Caco-2 (cell line): ENCODE measurements around the gene PGS1. TPM values are rescaled to one million over a fixed set of nuclear protein-coding genes. Genes with fewer than 3 reads are reported as not detected.

Experiments
- BruUV-seq: library from RNA; stranded (reverse); fragments of 400-500 nt; replicated peaks from 2 replicates; lab custom pipeline; 2021; lab: Mats Ljungman, UMichigan
- CTCF ChIA-PET: fragments of 300-600 bp; sonication (Branson Sonifier 250); formaldehyde crosslinking; loops from one replicate; lab custom pipeline; 2022; ENCODE audit warnings: antibody characterized with exemption; lab: Charles Lee
- POLR2A ChIA-PET: fragments of 300-600 bp; sonication (Branson Sonifier 250); formaldehyde crosslinking; loops from one replicate; lab custom pipeline; 2022; ENCODE audit warnings: antibody characterized with exemption; lab: Charles Lee
- DNase-seq, 2 experiments: peaks; one replicate each; pipeline versions ENCODE4 v3.0.0 to v3.0.0-alpha.2; 2020 to 2022
- H3K27me3 ChIP-seq: replicated peaks from 2 replicates; pipeline ENCODE4 v1.6.0; 2011; ENCODE audit warnings: low read length; ENCODE audit not compliant: control insufficient read depth, insufficient read depth
- H3K36me3 ChIP-seq: 2 replicates; pipeline ENCODE4 v1.5.1; 2011; ENCODE audit warnings: low read length; ENCODE audit not compliant: control insufficient read depth, insufficient read depth
- H3K4me1 ChIP-seq: fragments of 250-450 bp; sonication (Bioruptor Pico); 2 replicates; pipeline ENCODE4 v1.5.1; 2020; ENCODE audit warnings: mild to moderate bottlenecking
- H3K4me3 ChIP-seq: 2 replicates; pipeline ENCODE4 v1.5.1; 2011; ENCODE audit warnings: low read depth, mild to moderate bottlenecking, control low read depth, low read length
- H3K9me3 ChIP-seq: fragments of 250-450 bp; sonication (Bioruptor Pico); 2 replicates; pipeline ENCODE4 v1.5.1; 2020; ENCODE audit warnings: mild to moderate bottlenecking, moderate library complexity
- H3K27ac Mint-ChIP-seq: one replicate; pipeline ENCODE4 v1.8.0; 2022; ENCODE audit warnings: mixed read lengths; ENCODE audit not compliant: unreplicated experiment
- H3K27me3 Mint-ChIP-seq: one replicate; pipeline ENCODE4 v1.8.0; 2022; ENCODE audit warnings: mixed read lengths; ENCODE audit not compliant: insufficient read depth, unreplicated experiment
- H3K36me3 Mint-ChIP-seq: one replicate; pipeline ENCODE4 v1.8.0; 2022; ENCODE audit warnings: mild to moderate bottlenecking, mixed read lengths; ENCODE audit not compliant: insufficient read depth, unreplicated experiment
- H3K4me1 Mint-ChIP-seq: one replicate; pipeline ENCODE4 v1.8.0; 2022; ENCODE audit warnings: low read depth, mixed read lengths; ENCODE audit not compliant: unreplicated experiment
- H3K4me3 Mint-ChIP-seq: one replicate; pipeline ENCODE4 v1.8.0; 2022; ENCODE audit warnings: mild to moderate bottlenecking, moderate library complexity, mixed read lengths; ENCODE audit not compliant: unreplicated experiment
- H3K9me3 Mint-ChIP-seq: one replicate; pipeline ENCODE4 v1.8.0; 2022; ENCODE audit warnings: mixed read lengths; ENCODE audit not compliant: unreplicated experiment
- CTCF ChIP-seq, 2 experiments: fragments of 200-600 bp in 1 of 2; IDR thresholded peaks; 1 replicate in 1 of 2; 2 replicates in 1 of 2; pipeline versions ENCODE4 v1.5.1 to v1.8.0; 2011 to 2022; ENCODE audit warnings: antibody characterized with exemption in 1 of 2, control low read depth in 1 of 2, inconsistent platforms in 1 of 2, low read depth in 1 of 2, low read length in 1 of 2, mild to moderate bottlenecking in 1 of 2, moderate library complexity in 1 of 2; ENCODE audit not compliant: insufficient read depth in 1 of 2, severe bottlenecking in 1 of 2, unreplicated experiment in 1 of 2
- intact Hi-C: fragments of 100-400 bp; cut with micrococcal nuclease; formaldehyde crosslinking; loops from one replicate; pipeline ENCODE4 v1.10.0; 2022; ENCODE audit not compliant: unreplicated experiment
- total RNA-seq: library from RNA; stranded (reverse); gene quantifications from 2 replicates; pipeline ENCODE4 v1.2.3, GENCODE V29; 2022

The PGS1 gene
- total RNA-seq, 1 experiment from 2014 or later, result 54.1 TPM

GRCh38 chr17:78472035-78472905, 93.8 kb downstream of the PGS1 start:
- Mint-ChIP-seq H3K27ac (no peak overlapping the region), H3K9me3 (no peaks in the 10 kb centered on the region), H3K27me3 (no peaks in the 10 kb centered on the region), H3K4me1 (no peaks in the 10 kb centered on the region), H3K36me3 (no peaks in the 10 kb centered on the region), H3K4me3 (no peak overlapping the region)
- Histone ChIP-seq H3K9me3 (no peaks in the 10 kb centered on the region), H3K4me3 (no peak overlapping the region), H3K4me1 (peaks cover 4% of the 10 kb centered on the region; the same call in 1 of the 2 replicates), H3K27me3 (no peaks in the 10 kb centered on the region; the same call in 1 of the 2 replicates), H3K36me3 (no peaks in the 10 kb centered on the region)
- POLR2A ChIA-PET, result no interaction called here
- DNase-seq, result no peak
- TF ChIP-seq CTCF (IDR thresholded peaks at IDR 0.05; ENCODE audit: insufficient read depth in 1 of 2, low read depth in 1 of 2, low read length in 1 of 2, severe bottlenecking in 1 of 2, unreplicated experiment in 1 of 2), result no peak
- no TSS peak for BruUV-seq
- intact Hi-C loops, result no loop called here
- CTCF ChIA-PET, result interaction anchor here (0.5 kb wide), 1 partner anchor 279 kb away, joined by 6 read pairs; no protein-coding TSS in a partner anchor

DNA sequence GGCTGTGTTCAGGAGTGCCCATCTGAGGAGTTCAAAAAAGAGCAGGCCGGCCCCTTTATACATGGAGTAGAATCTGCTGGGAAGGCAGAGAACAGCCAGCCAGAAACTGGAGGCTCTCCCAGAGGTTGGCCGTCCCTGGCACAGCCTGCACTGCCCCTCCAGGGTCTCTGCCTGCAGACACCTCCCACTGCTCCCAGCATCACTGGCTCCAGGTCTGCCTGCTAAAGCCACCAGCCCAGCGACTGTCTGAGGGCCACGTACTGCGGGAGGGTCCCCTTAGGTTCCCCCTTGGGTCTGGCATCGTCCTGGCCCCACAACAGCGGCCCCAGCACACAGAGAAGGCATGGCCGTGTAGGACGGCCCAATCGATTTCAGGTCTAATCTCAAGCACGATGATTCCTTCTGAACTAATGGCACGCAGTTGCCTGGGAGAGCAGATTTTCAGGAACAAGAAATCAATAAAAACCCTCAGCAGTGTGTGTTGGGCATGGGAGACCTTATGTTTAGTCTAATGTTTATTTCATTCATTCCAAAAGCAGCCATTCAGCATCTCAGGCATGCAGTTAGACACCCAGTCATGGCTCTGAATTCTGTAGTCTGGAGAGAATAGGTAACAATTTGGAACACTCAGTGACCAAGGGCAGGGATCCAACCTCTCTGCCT, 95.6 kb downstream of the PGS1 start:
- intact Hi-C loops, result no loop called here
- Histone ChIP-seq H3K9me3 (no peaks in the 10 kb centered on the region; the same call in 1 of the 2 replicates), H3K27me3 (no peaks in the 10 kb centered on the region; the same call in 1 of the 2 replicates), H3K4me1 (peaks cover 4% of the 10 kb centered on the region; the same call in 1 of the 2 replicates), H3K36me3 (no peaks in the 10 kb centered on the region), H3K4me3 (no peak overlapping the region)
- ChIA-PET POLR2A (no interaction called here), CTCF (no interaction called here)
- no peak overlapping the region for H3K27ac Mint-ChIP-seq
- H3K27me3 Mint-ChIP-seq, result no peaks in the 10 kb centered on the region
- no peaks in the 10 kb centered on the region for H3K36me3 Mint-ChIP-seq
- H3K9me3 Mint-ChIP-seq, result no peaks in the 10 kb centered on the region
- no peak for TF ChIP-seq CTCF (IDR thresholded peaks at IDR 0.05; ENCODE audit: insufficient read depth in 1 of 2, low read depth in 1 of 2, low read length in 1 of 2, severe bottlenecking in 1 of 2, unreplicated experiment in 1 of 2)
- no peak overlapping the region for H3K4me3 Mint-ChIP-seq
- no peak for DNase-seq
- no peaks in the 10 kb centered on the region for H3K4me1 Mint-ChIP-seq
- no TSS peak for BruUV-seq

Other genes starting within 250 kb of the PGS1 start
- 77.7 and 84.7 TPM in 2 replicates for gene TMC6, start 249.9 kb upstream of the PGS1 start, total RNA-seq
- not detected in 2 replicates for gene TMC8, start 247.9 kb upstream of the PGS1 start, total RNA-seq
- not detected in 2 replicates for gene C17orf99, start 232.3 kb upstream of the PGS1 start, total RNA-seq
- gene SYNGR2, start 210.1 kb upstream of the PGS1 start, total RNA-seq, result 169 and 193 TPM in 2 replicates
- gene TK1, start 191.6 kb upstream of the PGS1 start, total RNA-seq, result 171 and 190 TPM in 2 replicates
- 68.5 and 83.0 TPM in 2 replicates for gene AFMID, start 191.3 kb upstream of the PGS1 start, total RNA-seq
- 82.0 and 88.8 TPM in 2 replicates for gene BIRC5, start 164.4 kb upstream of the PGS1 start, total RNA-seq
- gene TMEM235, start 147.0 kb upstream of the PGS1 start, total RNA-seq, result not detected in 2 replicates
- gene SOCS3, start 18.6 kb upstream of the PGS1 start, total RNA-seq, result 11.3 and 12.8 TPM in 2 replicates
- gene DNAH17, start 198.7 kb downstream of the PGS1 start, total RNA-seq, result 0.23 and 0.32 TPM in 2 replicates